ENCODE measurements around the gene MEGF11. TPM values are rescaled to one million over a fixed set of nuclear protein-coding genes. Genes with fewer than 3 reads are reported as not detected.

The MEGF11 gene
- total RNA-seq, 5 donors from 2014 or later (not counting 1 experiment from before 2014, with no cell fraction given), result 0.20 TPM; not detected in 4

GRCh38 chr15:65963358-65963757 is 290.2 kb downstream of the MEGF11 start:
- H3K4me3 Mint-ChIP-seq, result no peak overlapping the region
- peaks cover 0 to 33% of the 10 kb centered on the region in 2 experiments for H3K27me3 ChIP-seq (replicated peaks in 1 of 2; ENCODE audit: control insufficient read depth in 2 of 2, extremely low read depth in 1 of 2, insufficient read depth in 2 of 2, low read length in 1 of 2)
- peaks cover 0 to 10% (median 0%) of the 10 kb centered on the region in 3 donors for H3K4me1 Mint-ChIP-seq
- POLR2A ChIA-PET, result no interaction called here
- no CpG with 5 or more reads among the region's 5 CpGs for WGBS (ENCODE audit: insufficient coverage)
- no peak overlapping the region for H3K27ac Mint-ChIP-seq
- no peaks in the 10 kb centered on the region for H3K4me1 ChIP-seq (ENCODE audit: control insufficient read depth in 1 of 2, extremely low read depth in 1 of 2, insufficient read depth in 2 of 2, low read length in 2 of 2)
- H3K9me3 Mint-ChIP-seq, result no peaks in the 10 kb centered on the region
- DNase-seq, result no peak
- H3K4me3 ChIP-seq (ENCODE audit: control insufficient read depth in 1 of 2, extremely low read depth in 1 of 2, low read length in 1 of 2), result no peak overlapping the region
- CTCF ChIA-PET, result no interaction called here
- H3K9me3 ChIP-seq, result no peaks in the 10 kb centered on the region
- H3K36me3 Mint-ChIP-seq, result no peaks in the 10 kb centered on the region
- H3K27ac ChIP-seq (ENCODE audit: low read length), result no peak overlapping the region
- no peak for ATAC-seq (replicated peaks in 1 of 4)
- peaks cover 27 to 46% of the 10 kb centered on the region in 2 donors for H3K27me3 Mint-ChIP-seq
- no peaks in the 10 kb centered on the region for H3K36me3 ChIP-seq (ENCODE audit: control insufficient read depth in 2 of 2, extremely low read depth in 1 of 2, insufficient read depth in 1 of 2, low read length in 1 of 2)

- peaks cover 0 to 10% (median 0%) of the 10 kb centered on the region in 3 donors for H3K4me1 Mint-ChIP-seq
- POLR2A ChIA-PET, result no interaction called here
- H3K4me3 Mint-ChIP-seq, result no peak overlapping the region
- Histone ChIP-seq H3K27me3 (replicated peaks in 1 of 2; ENCODE audit: control insufficient read depth in 2 of 2, extremely low read depth in 1 of 2, insufficient read depth in 2 of 2, low read length in 1 of 2) (peaks cover 0 to 28% of the 10 kb centered on the region in 2 experiments), H3K9me3 (no peaks in the 10 kb centered on the region), H3K4me3 (ENCODE audit: control insufficient read depth in 1 of 2, extremely low read depth in 1 of 2, low read length in 1 of 2) (no peak overlapping the region), H3K27ac (ENCODE audit: low read length) (no peak overlapping the region), H3K4me1 (ENCODE audit: control insufficient read depth in 1 of 2, extremely low read depth in 1 of 2, insufficient read depth in 2 of 2, low read length in 2 of 2) (no peaks in the 10 kb centered on the region), H3K36me3 (ENCODE audit: control insufficient read depth in 2 of 2, extremely low read depth in 1 of 2, insufficient read depth in 1 of 2, low read length in 1 of 2) (no peaks in the 10 kb centered on the region)
- peaks cover 18 to 38% of the 10 kb centered on the region in 2 donors for H3K27me3 Mint-ChIP-seq
- DNase-seq (no peak), ATAC-seq (replicated peaks in 1 of 4) (no peak)
- no CpG with 5 or more reads among the region's 3 CpGs for WGBS (ENCODE audit: insufficient coverage)
- no peak overlapping the region for H3K27ac Mint-ChIP-seq
- H3K36me3 Mint-ChIP-seq, result no peaks in the 10 kb centered on the region
- no peaks in the 10 kb centered on the region for H3K9me3 Mint-ChIP-seq
- CTCF ChIA-PET, result no interaction called here
Observed at GRCh38 chr15:65962187-65962586, 291.4 kb downstream of the MEGF11 start.

GRCh38 chr15:65960586-65960985 is 293.0 kb downstream of the MEGF11 start:
- no peaks in the 10 kb centered on the region for H3K9me3 ChIP-seq
- no peak overlapping the region for H3K4me3 ChIP-seq (ENCODE audit: control insufficient read depth in 1 of 2, extremely low read depth in 1 of 2, low read length in 1 of 2)
- DNase-seq, result peak in 1 of 35 experiments; percentile 8
- H3K36me3 ChIP-seq (ENCODE audit: control insufficient read depth in 2 of 2, extremely low read depth in 1 of 2, insufficient read depth in 1 of 2, low read length in 1 of 2), result no peaks in the 10 kb centered on the region
- H3K4me1 ChIP-seq (ENCODE audit: control insufficient read depth in 1 of 2, extremely low read depth in 1 of 2, insufficient read depth in 2 of 2, low read length in 2 of 2), result no peaks in the 10 kb centered on the region
- no peaks in the 10 kb centered on the region for H3K36me3 Mint-ChIP-seq
- 45% methylated on average over 3 of the region's 3 CpGs for WGBS (ENCODE audit: insufficient coverage)
- no peak overlapping the region for H3K27ac ChIP-seq (ENCODE audit: low read length)
- ChIA-PET POLR2A (no interaction called here), CTCF (no interaction called here)
- H3K27me3 Mint-ChIP-seq, result peaks cover 15 to 27% of the 10 kb centered on the region in 2 donors
- H3K4me3 Mint-ChIP-seq, result no peak overlapping the region
- no peak overlapping the region for H3K27ac Mint-ChIP-seq
- H3K27me3 ChIP-seq (replicated peaks in 1 of 2; ENCODE audit: control insufficient read depth in 2 of 2, extremely low read depth in 1 of 2, insufficient read depth in 2 of 2, low read length in 1 of 2), result peaks cover 0 to 24% of the 10 kb centered on the region in 2 experiments
- ATAC-seq (replicated peaks in 1 of 4), result no peak
- H3K4me1 Mint-ChIP-seq, result peaks cover 0 to 10% (median 0%) of the 10 kb centered on the region in 3 donors
- H3K9me3 Mint-ChIP-seq, result no peaks in the 10 kb centered on the region

GRCh38 chr15:65958835-65959234 is 294.7 kb downstream of the MEGF11 start:
- Histone ChIP-seq H3K9me3 (no peaks in the 10 kb centered on the region), H3K4me1 (ENCODE audit: control insufficient read depth in 1 of 2, extremely low read depth in 1 of 2, insufficient read depth in 2 of 2, low read length in 2 of 2) (no peaks in the 10 kb centered on the region), H3K4me3 (ENCODE audit: control insufficient read depth in 1 of 2, extremely low read depth in 1 of 2, low read length in 1 of 2) (no peak overlapping the region), H3K27me3 (replicated peaks in 1 of 2; ENCODE audit: control insufficient read depth in 2 of 2, extremely low read depth in 1 of 2, insufficient read depth in 2 of 2, low read length in 1 of 2) (peaks cover 0 to 15% of the 10 kb centered on the region in 2 experiments), H3K27ac (ENCODE audit: low read length) (no peak overlapping the region), H3K36me3 (ENCODE audit: control insufficient read depth in 2 of 2, extremely low read depth in 1 of 2, insufficient read depth in 1 of 2, low read length in 1 of 2) (no peaks in the 10 kb centered on the region)
- Mint-ChIP-seq H3K27me3 (peaks cover 15 to 17% of the 10 kb centered on the region in 2 donors), H3K36me3 (no peaks in the 10 kb centered on the region), H3K27ac (no peak overlapping the region), H3K9me3 (no peaks in the 10 kb centered on the region), H3K4me1 (peaks cover 0 to 10% (median 0%) of the 10 kb centered on the region in 3 donors), H3K4me3 (no peak overlapping the region)
- no peak for DNase-seq
- ChIA-PET POLR2A (no interaction called here), CTCF (no interaction called here)
- no CpG with 5 or more reads among the region's 3 CpGs for WGBS (ENCODE audit: insufficient coverage)
- no peak for ATAC-seq (replicated peaks in 1 of 4)

GRCh38 chr15:65957451-65957850 is 296.1 kb downstream of the MEGF11 start:
- CTCF ChIA-PET, result no interaction called here

GRCh38 chr15:65956899-65957298 is 296.7 kb downstream of the MEGF11 start:
- Mint-ChIP-seq H3K9me3 (no peaks in the 10 kb centered on the region), H3K27me3 (peaks cover 7 to 15% of the 10 kb centered on the region in 2 donors), H3K4me1 (peaks cover 0 to 10% (median 0%) of the 10 kb centered on the region in 3 donors), H3K4me3 (no peak overlapping the region), H3K27ac (no peak overlapping the region), H3K36me3 (no peaks in the 10 kb centered on the region)
- ATAC-seq (replicated peaks in 1 of 4) (no peak), DNase-seq (no peak)
- Histone ChIP-seq H3K4me3 (ENCODE audit: control insufficient read depth in 1 of 2, extremely low read depth in 1 of 2, low read length in 1 of 2) (no peak overlapping the region), H3K27ac (ENCODE audit: low read length) (no peak overlapping the region), H3K9me3 (no peaks in the 10 kb centered on the region), H3K27me3 (replicated peaks in 1 of 2; ENCODE audit: control insufficient read depth in 2 of 2, extremely low read depth in 1 of 2, insufficient read depth in 2 of 2, low read length in 1 of 2) (peaks cover 0 to 11% of the 10 kb centered on the region in 2 experiments), H3K36me3 (ENCODE audit: control insufficient read depth in 2 of 2, extremely low read depth in 1 of 2, insufficient read depth in 1 of 2, low read length in 1 of 2) (no peaks in the 10 kb centered on the region), H3K4me1 (ENCODE audit: control insufficient read depth in 1 of 2, extremely low read depth in 1 of 2, insufficient read depth in 2 of 2, low read length in 2 of 2) (no peaks in the 10 kb centered on the region)
- ChIA-PET CTCF (no interaction called here), POLR2A (no interaction called here)
- WGBS (ENCODE audit: insufficient coverage), result no CpG with 5 or more reads among the region's 3 CpGs

More at GRCh38 chr15:65957451-65957850, 296.1 kb downstream of the MEGF11 start:
- Histone ChIP-seq H3K27me3 (replicated peaks in 1 of 2; ENCODE audit: control insufficient read depth in 2 of 2, extremely low read depth in 1 of 2, insufficient read depth in 2 of 2, low read length in 1 of 2) (peaks cover 0 to 11% of the 10 kb centered on the region in 2 experiments), H3K36me3 (ENCODE audit: control insufficient read depth in 2 of 2, extremely low read depth in 1 of 2, insufficient read depth in 1 of 2, low read length in 1 of 2) (no peaks in the 10 kb centered on the region), H3K4me1 (ENCODE audit: control insufficient read depth in 1 of 2, extremely low read depth in 1 of 2, insufficient read depth in 2 of 2, low read length in 2 of 2) (no peaks in the 10 kb centered on the region), H3K4me3 (ENCODE audit: control insufficient read depth in 1 of 2, extremely low read depth in 1 of 2, low read length in 1 of 2) (no peak overlapping the region), H3K27ac (ENCODE audit: low read length) (no peak overlapping the region), H3K9me3 (no peaks in the 10 kb centered on the region)
- H3K9me3 Mint-ChIP-seq, result no peaks in the 10 kb centered on the region
- ATAC-seq (replicated peaks in 1 of 4) (no peak), DNase-seq (no peak)
- POLR2A ChIA-PET, result no interaction called here
- H3K27ac Mint-ChIP-seq, result no peak overlapping the region
- H3K4me3 Mint-ChIP-seq, result no peak overlapping the region
- H3K27me3 Mint-ChIP-seq, result peaks cover 7 to 15% of the 10 kb centered on the region in 2 donors
- WGBS (ENCODE audit: insufficient coverage), result 79% methylated on average over 6 of the region's 7 CpGs
- H3K36me3 Mint-ChIP-seq, result no peaks in the 10 kb centered on the region
- H3K4me1 Mint-ChIP-seq, result peaks cover 0 to 10% (median 0%) of the 10 kb centered on the region in 3 donors

GRCh38 chr15:65956307-65956706 is 297.2 kb downstream of the MEGF11 start:
- H3K36me3 Mint-ChIP-seq, result no peaks in the 10 kb centered on the region
- H3K9me3 ChIP-seq, result no peaks in the 10 kb centered on the region
- H3K27ac ChIP-seq (ENCODE audit: low read length), result no peak overlapping the region
- H3K27ac Mint-ChIP-seq, result no peak overlapping the region
- no peak overlapping the region for H3K4me3 ChIP-seq (ENCODE audit: control insufficient read depth in 1 of 2, extremely low read depth in 1 of 2, low read length in 1 of 2)
- no peaks in the 10 kb centered on the region for H3K4me1 ChIP-seq (ENCODE audit: control insufficient read depth in 1 of 2, extremely low read depth in 1 of 2, insufficient read depth in 2 of 2, low read length in 2 of 2)
- H3K27me3 Mint-ChIP-seq, result peaks cover 3 to 12% of the 10 kb centered on the region in 2 donors
- POLR2A ChIA-PET, result no interaction called here
- H3K4me3 Mint-ChIP-seq, result no peak overlapping the region
- H3K27me3 ChIP-seq (replicated peaks in 1 of 2; ENCODE audit: control insufficient read depth in 2 of 2, extremely low read depth in 1 of 2, insufficient read depth in 2 of 2, low read length in 1 of 2), result peaks cover 0 to 11% of the 10 kb centered on the region in 2 experiments
- CTCF ChIA-PET, result no interaction called here
- ATAC-seq (replicated peaks in 1 of 4) (no peak), DNase-seq (no peak)
- peaks cover 0 to 8% (median 0%) of the 10 kb centered on the region in 3 donors for H3K4me1 Mint-ChIP-seq
- H3K9me3 Mint-ChIP-seq, result no peaks in the 10 kb centered on the region
- WGBS (ENCODE audit: insufficient coverage), result no CpG with 5 or more reads among the region's 2 CpGs
- H3K36me3 ChIP-seq (ENCODE audit: control insufficient read depth in 2 of 2, extremely low read depth in 1 of 2, insufficient read depth in 1 of 2, low read length in 1 of 2), result no peaks in the 10 kb centered on the region

Measured in T-cell (primary cell).